NT2/D1 (cell line): ENCODE results near the gene UGT1A4.

Experiments used
- DNase-seq: peaks from one replicate; pipeline ENCODE4 v3.0.0-alpha.2; 2011; ENCODE audit warnings: low read depth, low spot score
- H3K27me3 ChIP-seq: 2 replicates; pipeline ENCODE4 v1.6.0; 2011; ENCODE audit warnings: mild to moderate bottlenecking; ENCODE audit not compliant: insufficient read length, insufficient read depth
- H3K36me3 ChIP-seq: 2 replicates; pipeline ENCODE4 v1.6.1; 2011; ENCODE audit warnings: mild to moderate bottlenecking, low read length, mixed read lengths; ENCODE audit not compliant: insufficient read depth, insufficient read length
- H3K4me1 ChIP-seq: 2 replicates; pipeline ENCODE4 v1.5.1; 2011; ENCODE audit not compliant: insufficient read depth, insufficient read length
- H3K4me3 ChIP-seq: 2 replicates; pipeline ENCODE4 v1.5.1; 2011; ENCODE audit warnings: low read depth; ENCODE audit not compliant: insufficient read length
- H3K9ac ChIP-seq: 2 replicates; pipeline ENCODE4 v1.6.0; 2011; ENCODE audit warnings: low read depth; ENCODE audit not compliant: insufficient read length
- H3K9me3 ChIP-seq: 2 replicates; pipeline ENCODE4 v1.5.1; 2011; ENCODE audit warnings: mild to moderate bottlenecking, low read length; ENCODE audit not compliant: insufficient read depth
- SUZ12 ChIP-seq: IDR thresholded peaks from 2 replicates; pipeline ENCODE4 v1.6.1; 2011; ENCODE audit not compliant: insufficient read length, insufficient read depth; ENCODE audit errors: extremely low read depth
- YY1 ChIP-seq: IDR thresholded peaks from 2 replicates; pipeline ENCODE4 v1.6.1; 2011; ENCODE audit not compliant: insufficient read length, insufficient read depth
- ZNF274 ChIP-seq: IDR thresholded peaks from 2 replicates; pipeline ENCODE4 v1.6.1; 2011; ENCODE audit warnings: mild to moderate bottlenecking, low read depth, low read length

UGT1A4 gene

DNA sequence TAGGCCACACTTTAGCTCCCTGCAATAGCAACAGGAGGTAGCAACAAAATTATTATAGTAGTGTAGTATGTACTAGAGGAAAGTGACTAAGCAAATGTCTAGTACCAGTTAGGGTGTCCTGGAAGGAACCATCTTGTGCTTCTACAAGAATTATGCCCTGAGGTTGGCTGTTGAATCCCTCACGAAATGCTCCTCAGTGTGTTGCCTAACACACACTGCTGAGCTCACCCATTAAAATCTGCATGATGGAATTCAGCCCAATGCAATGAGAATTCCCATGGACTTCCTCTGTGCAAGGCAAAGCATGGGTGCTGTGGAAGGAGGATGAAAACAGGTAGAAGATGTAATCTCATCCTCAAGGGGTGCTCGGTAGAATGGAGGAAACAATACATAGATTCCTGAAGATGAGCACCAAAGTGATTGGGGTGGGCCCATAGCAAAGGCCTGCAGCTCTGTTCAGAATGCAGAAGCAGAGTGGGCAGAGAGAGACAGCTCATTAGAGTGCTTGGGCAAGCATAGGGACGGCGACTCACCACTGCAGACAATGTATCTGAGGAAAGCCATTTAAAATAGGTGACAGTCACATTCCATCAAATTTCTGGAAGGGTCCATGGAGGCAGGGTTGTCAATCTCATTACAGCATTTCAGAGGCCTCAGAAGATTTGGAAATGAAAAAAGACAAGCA is 38.0 kb upstream of the UGT1A4 start:
- Histone ChIP-seq H3K4me1 (no peaks in the 10 kb centered on the region), H3K36me3 (no peaks in the 10 kb centered on the region), H3K9ac (no peak overlapping the region), H3K4me3 (no peak overlapping the region), H3K27me3 (no peaks in the 10 kb centered on the region), H3K9me3 (no peaks in the 10 kb centered on the region)
- TF ChIP-seq YY1 (no peak), SUZ12 (no peak), ZNF274 (no peak)
- no peak for DNase-seq

DNA sequence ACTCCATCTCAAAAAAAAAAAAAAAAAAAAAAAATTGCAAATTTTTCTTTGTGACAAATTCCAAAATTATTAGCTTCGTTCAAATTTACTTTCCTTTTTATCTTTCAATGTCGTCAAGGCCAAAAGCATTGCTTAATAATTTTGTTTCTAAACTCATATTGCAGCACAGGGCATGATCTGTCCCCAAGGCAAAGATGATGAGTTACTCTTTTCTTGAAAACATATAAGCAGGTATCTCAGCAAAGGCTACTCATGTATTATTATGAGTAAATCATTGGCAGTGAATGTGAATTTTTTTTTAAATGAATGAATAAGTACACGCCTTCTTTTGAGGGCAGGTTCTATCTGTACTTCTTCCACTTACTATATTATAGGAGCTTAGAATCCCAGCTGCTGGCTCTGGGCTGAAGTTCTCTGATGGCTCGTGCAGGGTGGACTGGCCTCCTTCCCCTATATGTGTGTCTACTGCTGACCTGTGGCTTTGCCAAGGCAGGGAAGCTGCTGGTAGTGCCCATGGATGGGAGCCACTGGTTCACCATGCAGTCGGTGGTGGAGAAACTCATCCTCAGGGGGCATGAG is 36.9 kb upstream of the UGT1A4 start, which contains the start of gene UGT1A7:
TSS of gene UGT1A7 (plus strand) at position 381 of the 579 bp plus-strand sequence. CDS start at position 418, 37 bp downstream.
- no peaks in the 10 kb centered on the region for H3K4me1 ChIP-seq
- no peaks in the 10 kb centered on the region for H3K36me3 ChIP-seq
- no peak within 1 kb of the TSS for H3K4me3 ChIP-seq
- no peak within 1 kb of the TSS for H3K9ac ChIP-seq
- DNase-seq, result no peak
- H3K27me3 ChIP-seq, result no peaks in the 10 kb centered on the region
- H3K9me3 ChIP-seq, result no peaks in the 10 kb centered on the region
- TF ChIP-seq SUZ12, result no peak

DNA sequence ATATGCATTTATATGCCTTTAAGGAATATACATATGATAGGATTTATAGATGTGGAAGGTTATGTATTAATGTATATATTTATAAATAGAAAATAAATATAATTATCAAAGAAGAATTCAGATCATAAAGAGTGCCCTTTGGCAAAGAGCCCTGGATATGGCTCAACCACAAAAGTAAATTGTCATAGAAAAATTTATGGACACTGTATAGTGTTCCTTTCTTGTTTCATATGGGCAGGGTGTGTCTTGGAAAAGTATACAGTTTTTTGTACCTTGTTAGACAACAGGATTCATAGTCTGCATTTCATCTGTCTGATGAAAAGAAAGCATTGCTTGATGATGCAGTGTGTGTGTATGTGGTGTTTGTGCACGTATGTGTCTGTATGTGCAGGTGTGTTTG is 33.9 kb upstream of the UGT1A4 start:
- no peak for TF ChIP-seq ZNF274
- TF ChIP-seq YY1, result no peak
- no peak for TF ChIP-seq SUZ12
- Histone ChIP-seq H3K36me3 (no peaks in the 10 kb centered on the region), H3K27me3 (no peaks in the 10 kb centered on the region), H3K4me3 (no peak overlapping the region), H3K4me1 (no peaks in the 10 kb centered on the region), H3K9ac (no peak overlapping the region), H3K9me3 (no peaks in the 10 kb centered on the region)
- no peak for DNase-seq

DNA sequence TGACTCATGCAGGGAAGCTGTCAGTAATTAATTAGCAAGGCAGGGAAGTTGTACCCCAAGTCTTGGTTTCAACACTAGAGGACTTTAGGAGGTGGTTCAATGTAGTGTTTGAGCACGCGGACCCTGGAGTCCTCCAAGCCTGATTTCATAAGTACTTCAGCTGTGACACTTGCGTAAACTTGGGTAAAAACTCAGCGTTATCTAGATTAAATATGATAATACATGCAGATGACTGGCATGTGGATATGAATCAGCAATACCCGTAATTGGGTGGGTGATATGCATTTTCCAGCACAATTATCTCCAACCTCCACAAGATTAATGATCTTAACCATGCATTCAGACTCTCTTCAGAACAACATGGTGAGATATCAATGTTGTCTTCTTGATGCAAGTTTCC is 31.6 kb upstream of the UGT1A4 start:
- TF ChIP-seq ZNF274, result no peak
- TF ChIP-seq SUZ12, result no peak
- TF ChIP-seq YY1, result no peak
- no peak for DNase-seq
- H3K9me3 ChIP-seq, result no peaks in the 10 kb centered on the region; the same call in 1 of the 2 replicates
- no peak overlapping the region for H3K9ac ChIP-seq
- no peak overlapping the region for H3K4me3 ChIP-seq
- H3K36me3 ChIP-seq, result no peaks in the 10 kb centered on the region
- no peaks in the 10 kb centered on the region for H3K27me3 ChIP-seq
- H3K4me1 ChIP-seq, result no peaks in the 10 kb centered on the region

DNA sequence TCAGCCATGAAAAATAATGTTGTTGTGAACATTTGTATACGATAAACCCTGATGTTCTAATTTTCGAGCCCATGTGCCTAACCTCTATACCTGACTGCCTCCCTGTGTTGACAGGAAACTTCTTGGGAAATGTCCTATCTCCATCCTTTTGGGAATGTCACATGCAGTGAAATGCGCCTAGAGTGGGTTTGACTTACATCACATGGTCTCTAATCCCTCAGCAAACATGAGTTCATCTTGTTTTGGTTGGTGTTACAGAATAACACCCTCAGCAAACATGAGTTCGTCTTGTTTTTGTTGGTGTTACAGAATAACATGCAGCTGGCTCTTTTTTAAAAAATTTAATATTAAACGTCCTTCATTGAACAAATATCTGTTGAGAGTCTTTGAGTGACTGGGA is 30.2 kb upstream of the UGT1A4 start:
- Histone ChIP-seq H3K27me3 (no peaks in the 10 kb centered on the region), H3K4me3 (no peak overlapping the region), H3K4me1 (no peaks in the 10 kb centered on the region), H3K9ac (no peak overlapping the region), H3K9me3 (no peaks in the 10 kb centered on the region; the same call in 1 of the 2 replicates), H3K36me3 (no peaks in the 10 kb centered on the region)
- DNase-seq, result no peak
- TF ChIP-seq SUZ12 (no peak), ZNF274 (no peak), YY1 (no peak)

DNA sequence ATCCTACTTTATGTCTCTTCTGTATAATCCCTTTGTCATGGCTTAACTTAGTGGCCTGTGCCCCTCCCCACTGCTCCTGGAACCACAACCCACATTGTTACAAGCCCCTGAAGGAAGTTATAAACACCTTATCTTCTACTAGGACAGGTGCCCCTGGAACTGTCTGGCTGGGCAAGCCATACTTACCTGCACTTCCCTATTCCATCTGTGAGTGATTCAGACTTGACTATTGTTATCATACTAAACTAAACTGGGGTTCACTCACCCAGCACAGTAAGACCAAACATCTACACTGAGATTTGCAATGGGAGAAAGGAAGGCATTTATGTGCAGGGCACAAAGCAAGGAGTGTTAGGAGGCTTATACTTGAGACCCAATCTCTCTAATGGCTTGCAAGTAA is 29.5 kb upstream of the UGT1A4 start:
- Histone ChIP-seq H3K4me1 (no peaks in the 10 kb centered on the region), H3K9me3 (no peaks in the 10 kb centered on the region; the same call in 1 of the 2 replicates), H3K36me3 (no peaks in the 10 kb centered on the region), H3K9ac (no peak overlapping the region), H3K4me3 (no peak overlapping the region), H3K27me3 (no peaks in the 10 kb centered on the region)
- no peak for DNase-seq
- no peak for TF ChIP-seq SUZ12
- TF ChIP-seq YY1, result no peak
- TF ChIP-seq ZNF274, result no peak

DNA sequence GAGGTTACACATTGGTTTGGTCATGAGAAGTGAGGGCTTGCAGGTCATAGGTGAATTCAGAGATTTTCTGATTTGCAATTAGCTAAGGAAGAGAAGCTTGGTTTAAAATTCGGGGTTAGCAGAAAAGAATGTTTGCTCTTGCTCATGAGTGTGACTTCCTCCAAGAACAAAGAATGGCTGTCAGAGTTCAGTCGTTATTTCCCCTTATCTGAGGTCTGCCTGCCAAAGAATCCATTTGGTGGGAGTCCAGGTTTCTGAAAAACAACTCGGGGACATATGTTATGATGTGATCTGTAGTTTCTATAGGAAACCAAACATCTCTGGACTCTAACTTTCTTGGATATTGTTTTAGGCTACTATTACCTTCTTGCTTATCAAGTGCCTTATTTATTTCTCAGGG is 29.0 kb upstream of the UGT1A4 start:
- no peak overlapping the region for H3K9ac ChIP-seq
- no peak for TF ChIP-seq SUZ12
- TF ChIP-seq YY1, result no peak
- TF ChIP-seq ZNF274, result no peak
- DNase-seq, result no peak
- no peak overlapping the region for H3K4me3 ChIP-seq
- no peaks in the 10 kb centered on the region for H3K4me1 ChIP-seq
- H3K9me3 ChIP-seq, result no peaks in the 10 kb centered on the region; the same call in 1 of the 2 replicates
- H3K27me3 ChIP-seq, result no peaks in the 10 kb centered on the region
- H3K36me3 ChIP-seq, result no peaks in the 10 kb centered on the region
